Breast epithelium (tissue), 4 donors: ENCODE data around the gene IRF6. TPM values are rescaled to one million over a fixed set of nuclear protein-coding genes. Genes with fewer than 3 reads are reported as not detected.
A peak's percentile ranks its signal among the peaks of the same experiment; 100 is the strongest.

Experiments
- DNase-seq, 2 donors: peaks; one replicate each; pipeline ENCODE4 v3.0.0-alpha.2; 2019; ENCODE audit warnings: low spot score in 2 of 2
- H3K27ac ChIP-seq, 2 donors: fragments of 200-600 bp; sonication (generic) in 1 of 2; one replicate each; pipeline ENCODE4 v1.5.1; 2016 to 2019; ENCODE audit warnings: mild to moderate bottlenecking in 1 of 2
- H3K27me3 ChIP-seq, 2 donors: fragments of 200-600 bp; sonication (generic) in 1 of 2; one replicate each; pipeline versions ENCODE4 v1.5.1 to v1.6.0; 2017 to 2019; ENCODE audit warnings: control low read depth in 1 of 2, mild to moderate bottlenecking in 1 of 2
- H3K36me3 ChIP-seq: fragments of 200-600 bp; one replicate; pipeline ENCODE4 v1.5.1; 2019
- H3K4me1 ChIP-seq, 2 donors: fragments of 200-600 bp; sonication (generic); one replicate each; pipeline ENCODE4 v1.5.1; 2016 to 2019; ENCODE audit warnings: control low read depth in 1 of 2
- H3K4me3 ChIP-seq, 3 donors: fragments of 200-600 bp; sonication (generic); 1 replicate in 2 of 3; 2 replicates in 1 of 3; pipeline ENCODE4 v1.5.1; 2016 to 2019; ENCODE audit warnings: mild to moderate bottlenecking in 3 of 3, moderate library complexity in 2 of 3
- H3K9me3 ChIP-seq, 2 donors: fragments of 200-600 bp; sonication (generic) in 1 of 2; one replicate each; pipeline ENCODE4 v1.5.1; 2016 to 2019; ENCODE audit warnings: control low read depth in 1 of 2
- POLR2A ChIP-seq: fragments of 450-650 bp; IDR thresholded peaks from one replicate; pipeline ENCODE4 v1.6.1; 2016; ENCODE audit warnings: antibody characterized with exemption, mild to moderate bottlenecking, moderate library complexity
- POLR2AphosphoS5 ChIP-seq, 3 donors: sonication (generic); formaldehyde crosslinking; IDR thresholded peaks; one replicate each; pipeline ENCODE4 v1.6.1; 2017; ENCODE audit warnings: antibody characterized with exemption in 3 of 3
- intact Hi-C: fragments of 100-400 bp; cut with DNase I; formaldehyde crosslinking; loops from one replicate; pipeline ENCODE4 v1.15.1; 2023; ENCODE audit warnings: low total_unique reads
- total RNA-seq, 3 donors: library from RNA; depleted of rRNA; stranded (reverse); fragments of >200 nt; gene quantifications; one replicate each; pipeline ENCODE4 v1.1.0, GENCODE V29; 2016
- TF ChIP-seq, protein P1 (sequence below), 3 donors: fragments of 450-650 bp; IDR thresholded peaks; one replicate each; pipeline ENCODE4 v1.5.1; 2016 to 2017; ENCODE audit warnings: antibody characterized with exemption in 3 of 3, mild to moderate bottlenecking in 3 of 3, moderate library complexity in 3 of 3

The IRF6 gene
- total RNA-seq, 3 donors from 2014 or later: 1.9 to 81.8 (median 42.9) TPM

DNA sequence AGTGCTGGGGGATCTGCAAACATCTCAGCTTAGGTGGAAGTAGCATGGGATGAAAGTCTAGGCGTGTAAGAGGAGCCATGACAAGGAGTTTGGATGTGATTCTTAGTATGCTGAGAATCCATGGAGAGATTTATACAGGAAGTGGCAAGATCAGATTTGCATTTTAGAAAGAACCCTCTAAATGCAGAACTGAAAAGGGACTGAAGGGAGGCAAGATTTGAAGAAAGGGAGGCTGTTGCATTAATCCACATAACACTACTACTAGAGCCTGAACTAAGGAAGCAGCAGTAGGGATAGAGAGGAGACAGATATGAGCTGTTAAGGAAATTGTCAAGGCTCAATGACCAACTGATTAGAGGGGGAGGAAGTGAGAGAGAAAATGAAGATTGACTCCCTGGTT is 31.4 kb downstream of the IRF6 start:
- Histone ChIP-seq H3K4me3 (no peak overlapping the region), H3K9me3 (no peaks in the 10 kb centered on the region), H3K27me3 (no peaks in the 10 kb centered on the region), H3K36me3 (no peaks in the 10 kb centered on the region), H3K4me1 (peaks cover 0 to 5% of the 10 kb centered on the region in 2 donors), H3K27ac (no peak overlapping the region)
- DNase-seq: no peak
- no peak for TF ChIP-seq POLR2A
- TF ChIP-seq POLR2AphosphoS5 (IDR thresholded peaks at IDR 0.05): no peak
- TF ChIP-seq, protein P1, sequence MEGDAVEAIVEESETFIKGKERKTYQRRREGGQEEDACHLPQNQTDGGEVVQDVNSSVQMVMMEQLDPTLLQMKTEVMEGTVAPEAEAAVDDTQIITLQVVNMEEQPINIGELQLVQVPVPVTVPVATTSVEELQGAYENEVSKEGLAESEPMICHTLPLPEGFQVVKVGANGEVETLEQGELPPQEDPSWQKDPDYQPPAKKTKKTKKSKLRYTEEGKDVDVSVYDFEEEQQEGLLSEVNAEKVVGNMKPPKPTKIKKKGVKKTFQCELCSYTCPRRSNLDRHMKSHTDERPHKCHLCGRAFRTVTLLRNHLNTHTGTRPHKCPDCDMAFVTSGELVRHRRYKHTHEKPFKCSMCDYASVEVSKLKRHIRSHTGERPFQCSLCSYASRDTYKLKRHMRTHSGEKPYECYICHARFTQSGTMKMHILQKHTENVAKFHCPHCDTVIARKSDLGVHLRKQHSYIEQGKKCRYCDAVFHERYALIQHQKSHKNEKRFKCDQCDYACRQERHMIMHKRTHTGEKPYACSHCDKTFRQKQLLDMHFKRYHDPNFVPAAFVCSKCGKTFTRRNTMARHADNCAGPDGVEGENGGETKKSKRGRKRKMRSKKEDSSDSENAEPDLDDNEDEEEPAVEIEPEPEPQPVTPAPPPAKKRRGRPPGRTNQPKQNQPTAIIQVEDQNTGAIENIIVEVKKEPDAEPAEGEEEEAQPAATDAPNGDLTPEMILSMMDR (IDR thresholded peaks at IDR 0.05): no peak
- intact Hi-C loops: no loop called here

GRCh38 chr1:209772126-209772525 is 33.8 kb downstream of the IRF6 start:
- intact Hi-C loops: no loop called here
- no peaks in the 10 kb centered on the region for H3K27me3 ChIP-seq
- TF ChIP-seq POLR2A (no peak), POLR2AphosphoS5 (IDR thresholded peaks at IDR 0.05) (no peak)
- TF ChIP-seq, protein P1 (IDR thresholded peaks at IDR 0.05): no peak
- H3K27ac ChIP-seq: no peak overlapping the region
- H3K9me3 ChIP-seq: no peaks in the 10 kb centered on the region
- DNase-seq: no peak
- no peak overlapping the region for H3K4me3 ChIP-seq
- no peaks in the 10 kb centered on the region for H3K36me3 ChIP-seq
- H3K4me1 ChIP-seq: peaks cover 0 to 8% of the 10 kb centered on the region in 2 donors

- Histone ChIP-seq H3K36me3 (no peaks in the 10 kb centered on the region), H3K27me3 (no peaks in the 10 kb centered on the region), H3K4me1 (peaks cover 0 to 8% of the 10 kb centered on the region in 2 donors), H3K27ac (no peak overlapping the region), H3K9me3 (no peaks in the 10 kb centered on the region), H3K4me3 (no peak overlapping the region)
- TF ChIP-seq POLR2AphosphoS5 (IDR thresholded peaks at IDR 0.05): no peak
- DNase-seq: no peak
- intact Hi-C loops: no loop called here
These were observed 35.1 kb downstream of the IRF6 start for GRCh38 chr1:209770636-209771415.

- Histone ChIP-seq H3K9me3 (no peaks in the 10 kb centered on the region), H3K27ac (peak overlapping the region; percentile 77 to 84), H3K4me3 (peak overlapping the region in 2 of 3 donors; percentile 14 to 41), H3K27me3 (no peaks in the 10 kb centered on the region), H3K36me3 (no peaks in the 10 kb centered on the region), H3K4me1 (peaks cover 0 to 8% of the 10 kb centered on the region in 2 donors)
- intact Hi-C loops: no loop called here
- TF ChIP-seq POLR2A (no peak), POLR2AphosphoS5 (IDR thresholded peaks at IDR 0.05) (no peak)
- TF ChIP-seq, protein P1 (IDR thresholded peaks at IDR 0.05): no peak
- no peak for DNase-seq
These were observed 36.0 kb downstream of the IRF6 start for GRCh38 chr1:209769971-209770370.

- H3K36me3 ChIP-seq: no peaks in the 10 kb centered on the region
- H3K4me1 ChIP-seq: peaks cover 0 to 8% of the 10 kb centered on the region in 2 donors
- no peaks in the 10 kb centered on the region for H3K27me3 ChIP-seq
- no peak for TF ChIP-seq POLR2A
- TF ChIP-seq POLR2AphosphoS5 (IDR thresholded peaks at IDR 0.05): no peak
- TF ChIP-seq, protein P1 (IDR thresholded peaks at IDR 0.05): no peak
- DNase-seq: peak in 1 of 2 donors; percentile 68
- intact Hi-C loops: no loop called here
- H3K27ac ChIP-seq: peak overlapping the region; percentile 77 to 84
- no peaks in the 10 kb centered on the region for H3K9me3 ChIP-seq
- peak overlapping the region in 2 of 3 donors; percentile 14 to 41 for H3K4me3 ChIP-seq
These were observed 36.6 kb downstream of the IRF6 start for GRCh38 chr1:209769171-209769904.
